Vagina (tissue), 2 donors: ENCODE results near the gene NFATC2. TPM values are rescaled to one million over a fixed set of nuclear protein-coding genes. Genes with fewer than 3 reads are reported as not detected.
"Not testable (repeated sequence)": the region's sequence is repeated elsewhere in the genome, so short reads cannot be mapped to it uniquely, and the experiment has no call there.

Experiments
- DNase-seq, 2 donors: peaks; one replicate each; pipeline ENCODE4 v3.0.0-alpha.2; 2017; ENCODE audit errors: extremely low spot score in 2 of 2
- H3K27ac ChIP-seq: fragments of 200-600 bp; sonication (generic); one replicate; pipeline ENCODE4 v1.5.1; 2019
- H3K27me3 ChIP-seq: fragments of 200-600 bp; sonication (generic); one replicate; pipeline ENCODE4 v1.5.1; 2019
- H3K36me3 ChIP-seq, 2 donors: fragments of 200-600 bp; sonication (generic); one replicate each; pipeline ENCODE4 v1.5.1; 2017 to 2019
- H3K4me1 ChIP-seq: fragments of 200-600 bp; sonication (generic); one replicate; pipeline ENCODE4 v1.5.1; 2019
- H3K4me3 ChIP-seq, 2 donors: fragments of 200-600 bp; sonication (generic); 1 replicate in 1 of 2; 2 replicates in 1 of 2; pipeline ENCODE4 v1.5.1; 2016 to 2019
- H3K9me3 ChIP-seq: fragments of 200-600 bp; sonication (generic); one replicate; pipeline ENCODE4 v1.5.1; 2019
- CTCF ChIP-seq, 3 experiments: fragments of 450-650 bp in 2 of 3; fragments of 200-600 bp in 1 of 3; sonication (generic) in 1 of 3; IDR thresholded peaks; one replicate each; pipeline ENCODE4 v1.5.1; 2017 to 2019; ENCODE audit warnings: antibody characterized with exemption in 3 of 3, mild to moderate bottlenecking in 2 of 3, moderate library complexity in 2 of 3
- POLR2A ChIP-seq, 2 donors: fragments of 450-650 bp; IDR thresholded peaks; one replicate each; pipeline ENCODE4 v1.6.1; 2017; ENCODE audit warnings: antibody characterized with exemption in 2 of 2, mild to moderate bottlenecking in 2 of 2, moderate library complexity in 2 of 2
- POLR2AphosphoS5 ChIP-seq, 2 donors: sonication (generic); formaldehyde crosslinking; IDR thresholded peaks; one replicate each; pipeline ENCODE4 v1.9.0; 2017; ENCODE audit warnings: antibody characterized with exemption in 2 of 2, mild to moderate bottlenecking in 2 of 2, low read depth in 1 of 2; ENCODE audit not compliant: insufficient read depth in 1 of 2
- intact Hi-C: fragments of 100-400 bp; cut with DNase I; formaldehyde crosslinking; loops from one replicate; pipeline ENCODE4 v1.15.1; 2023
- total RNA-seq: library from RNA; depleted of rRNA; stranded (reverse); fragments of >200 nt; gene quantifications from one replicate; pipeline ENCODE4 v1.2.3, GENCODE V29; 2016

The NFATC2 gene
- total RNA-seq, 1 donor from 2014 or later = 7.4 TPM

- H3K27ac ChIP-seq = no peak overlapping the region
- DNase-seq = no peak
- intact Hi-C loops = no loop called here
These were observed 61.1 kb downstream of the NFATC2 start for GRCh38 chr20:51481341-51481914.

GRCh38 chr20:51480507-51481270 is 61.8 kb downstream of the NFATC2 start:
- intact Hi-C loops = no loop called here
- Histone ChIP-seq H3K27me3 (no peaks in the 10 kb centered on the region), H3K4me1 (no peaks in the 10 kb centered on the region), H3K9me3 (no peaks in the 10 kb centered on the region), H3K4me3 (no peak overlapping the region), H3K27ac (no peak overlapping the region), H3K36me3 (no peaks in the 10 kb centered on the region)
- no peak for TF ChIP-seq CTCF (IDR thresholded peaks at IDR 0.05)
- no peak for TF ChIP-seq POLR2AphosphoS5 (IDR thresholded peaks at IDR 0.05; ENCODE audit: insufficient read depth in 1 of 2, low read depth in 1 of 2)
- no peak for TF ChIP-seq POLR2A (IDR thresholded peaks at IDR 0.05)
- DNase-seq = no peak

More at GRCh38 chr20:51481341-51481914, 61.1 kb downstream of the NFATC2 start:
- Histone ChIP-seq H3K9me3 (no peaks in the 10 kb centered on the region), H3K4me3 (no peak overlapping the region), H3K36me3 (no peaks in the 10 kb centered on the region), H3K27me3 (no peaks in the 10 kb centered on the region), H3K4me1 (no peaks in the 10 kb centered on the region)
- no peak for TF ChIP-seq CTCF (IDR thresholded peaks at IDR 0.05)
- no peak for TF ChIP-seq POLR2AphosphoS5 (IDR thresholded peaks at IDR 0.05; ENCODE audit: insufficient read depth in 1 of 2, low read depth in 1 of 2)
- no peak for TF ChIP-seq POLR2A (IDR thresholded peaks at IDR 0.05)

GRCh38 chr20:51476106-51476505 is 66.4 kb downstream of the NFATC2 start:
- H3K36me3 ChIP-seq, intact Hi-C loops, DNase-seq, H3K4me1 ChIP-seq, H3K27me3 ChIP-seq, H3K4me3 ChIP-seq, H3K9me3 ChIP-seq, H3K27ac ChIP-seq: not testable (repeated sequence)

- H3K27ac ChIP-seq = no peak overlapping the region
- no peak for DNase-seq
- no peak for TF ChIP-seq POLR2A (IDR thresholded peaks at IDR 0.05)
- TF ChIP-seq CTCF (IDR thresholded peaks at IDR 0.05) = no peak
- no peak for TF ChIP-seq POLR2AphosphoS5 (IDR thresholded peaks at IDR 0.05; ENCODE audit: insufficient read depth in 1 of 2, low read depth in 1 of 2)
- H3K4me3 ChIP-seq = no peak overlapping the region
- no peaks in the 10 kb centered on the region for H3K4me1 ChIP-seq
- no peaks in the 10 kb centered on the region for H3K9me3 ChIP-seq
- no peaks in the 10 kb centered on the region for H3K36me3 ChIP-seq
- intact Hi-C loops = no loop called here
- H3K27me3 ChIP-seq = no peaks in the 10 kb centered on the region
These were observed 68.7 kb downstream of the NFATC2 start for GRCh38 chr20:51473771-51474170.

- Histone ChIP-seq H3K4me1 (no peaks in the 10 kb centered on the region), H3K9me3 (no peaks in the 10 kb centered on the region), H3K4me3 (no peak overlapping the region), H3K27me3 (no peaks in the 10 kb centered on the region), H3K27ac (no peak overlapping the region), H3K36me3 (no peaks in the 10 kb centered on the region)
- intact Hi-C loops = no loop called here
- TF ChIP-seq POLR2AphosphoS5 (IDR thresholded peaks at IDR 0.05; ENCODE audit: insufficient read depth in 1 of 2, low read depth in 1 of 2) (no peak), POLR2A (IDR thresholded peaks at IDR 0.05) (no peak), CTCF (IDR thresholded peaks at IDR 0.05) (no peak)
- no peak for DNase-seq
These were observed 69.3 kb downstream of the NFATC2 start for GRCh38 chr20:51473256-51473655.
